Measurements from ENCODE around the gene KPNA3.
A peak's percentile ranks its signal among the peaks of the same experiment; 100 is the strongest.
"Not testable (repeated sequence)": the region's sequence is repeated elsewhere in the genome, so short reads cannot be mapped to it uniquely, and the experiment has no call there.

Gene KPNA3

GRCh38 chr13:49827891-49828290 is 35.4 kb upstream of the KPNA3 start:
- TF ChIP-seq, protein P1, sequence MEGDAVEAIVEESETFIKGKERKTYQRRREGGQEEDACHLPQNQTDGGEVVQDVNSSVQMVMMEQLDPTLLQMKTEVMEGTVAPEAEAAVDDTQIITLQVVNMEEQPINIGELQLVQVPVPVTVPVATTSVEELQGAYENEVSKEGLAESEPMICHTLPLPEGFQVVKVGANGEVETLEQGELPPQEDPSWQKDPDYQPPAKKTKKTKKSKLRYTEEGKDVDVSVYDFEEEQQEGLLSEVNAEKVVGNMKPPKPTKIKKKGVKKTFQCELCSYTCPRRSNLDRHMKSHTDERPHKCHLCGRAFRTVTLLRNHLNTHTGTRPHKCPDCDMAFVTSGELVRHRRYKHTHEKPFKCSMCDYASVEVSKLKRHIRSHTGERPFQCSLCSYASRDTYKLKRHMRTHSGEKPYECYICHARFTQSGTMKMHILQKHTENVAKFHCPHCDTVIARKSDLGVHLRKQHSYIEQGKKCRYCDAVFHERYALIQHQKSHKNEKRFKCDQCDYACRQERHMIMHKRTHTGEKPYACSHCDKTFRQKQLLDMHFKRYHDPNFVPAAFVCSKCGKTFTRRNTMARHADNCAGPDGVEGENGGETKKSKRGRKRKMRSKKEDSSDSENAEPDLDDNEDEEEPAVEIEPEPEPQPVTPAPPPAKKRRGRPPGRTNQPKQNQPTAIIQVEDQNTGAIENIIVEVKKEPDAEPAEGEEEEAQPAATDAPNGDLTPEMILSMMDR (IDR thresholded peaks at IDR 0.05; ENCODE audit: insufficient read depth, low read length, poor library complexity, severe bottlenecking), result no peak
- Histone ChIP-seq H3K36me3 (ENCODE audit: control insufficient read depth, insufficient read depth, low read length) (no peaks in the 10 kb centered on the region), H3K4me3 (replicated peaks; ENCODE audit: low read depth, low read length) (no peak overlapping the region), H3K27me3 (replicated peaks; ENCODE audit: control insufficient read depth, insufficient read depth, low read length) (no peaks in the 10 kb centered on the region; the same call in 1 of the 2 replicates)
- DNase-seq (ENCODE audit: extremely low read depth, insufficient read length), result no peak

DNA sequence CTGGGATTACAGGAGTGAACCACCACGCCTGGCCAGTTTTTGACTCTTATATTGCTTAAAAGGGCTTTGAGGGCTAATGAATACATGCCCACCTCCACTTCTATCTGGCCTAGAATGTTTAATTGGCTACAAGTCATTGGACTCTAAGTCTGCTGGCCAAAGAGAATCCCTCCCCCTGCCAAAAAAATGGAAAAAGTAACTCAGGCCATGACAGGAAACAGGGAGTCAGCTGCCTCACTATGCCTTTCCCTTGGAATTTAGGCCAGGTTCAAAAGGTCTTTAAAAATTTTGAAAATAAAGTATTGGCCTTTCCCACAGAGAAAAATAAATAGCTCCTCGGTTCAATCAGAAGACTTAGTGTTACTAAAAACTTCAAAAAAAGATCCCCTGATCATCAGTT is 34.9 kb upstream of the KPNA3 start:
- TF ChIP-seq, protein P1 (IDR thresholded peaks at IDR 0.05; ENCODE audit: insufficient read depth, low read length, poor library complexity, severe bottlenecking), result no peak
- Histone ChIP-seq H3K4me3 (replicated peaks; ENCODE audit: low read depth, low read length) (no peak overlapping the region), H3K36me3 (ENCODE audit: control insufficient read depth, insufficient read depth, low read length) (no peaks in the 10 kb centered on the region), H3K27me3 (replicated peaks; ENCODE audit: control insufficient read depth, insufficient read depth, low read length) (no peaks in the 10 kb centered on the region; the same call in 1 of the 2 replicates)
- DNase-seq (ENCODE audit: extremely low read depth, insufficient read length), result no peak

DNA sequence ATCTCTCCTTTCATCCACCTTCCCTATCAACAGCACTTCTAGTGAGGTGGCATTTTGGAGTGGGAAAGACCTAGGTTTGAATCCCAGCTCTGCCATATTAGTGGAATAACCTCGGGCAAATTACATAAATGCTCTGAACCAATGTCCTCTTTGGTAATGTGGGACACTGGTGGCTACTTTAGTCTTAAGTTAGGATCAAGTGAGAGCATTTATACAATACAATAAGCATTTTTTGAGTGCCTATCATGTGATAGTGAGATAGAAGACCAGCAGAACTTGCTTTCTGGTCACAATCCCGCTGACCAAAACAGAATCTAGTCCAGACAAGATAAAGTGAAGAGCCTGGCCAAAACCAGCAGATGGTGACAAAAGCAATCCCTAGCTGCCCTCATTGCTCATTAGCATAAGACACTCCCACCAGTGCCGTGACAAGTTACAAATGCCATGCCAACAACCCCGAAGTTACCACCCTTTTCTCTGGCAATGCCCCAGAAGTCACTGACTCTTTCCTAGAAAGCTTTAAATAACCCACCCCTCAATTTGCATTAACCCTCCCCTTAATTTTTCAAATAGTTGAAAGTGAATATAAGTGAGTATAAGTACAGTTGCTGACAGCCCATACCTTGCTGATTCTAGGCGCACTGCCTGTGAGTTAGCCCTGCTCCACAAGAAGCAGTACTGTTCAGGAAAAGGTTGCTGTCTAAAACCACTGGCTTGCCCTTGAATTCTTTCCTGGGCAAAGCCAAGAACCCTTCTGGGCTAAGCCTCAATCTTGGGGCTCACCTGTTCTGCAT is 28.9 kb upstream of the KPNA3 start:
- Histone ChIP-seq H3K36me3 (ENCODE audit: control insufficient read depth, insufficient read depth, low read length) (no peaks in the 10 kb centered on the region), H3K4me3 (replicated peaks; ENCODE audit: low read depth, low read length) (no peak overlapping the region), H3K27me3 (replicated peaks; ENCODE audit: control insufficient read depth, insufficient read depth, low read length) (no peaks in the 10 kb centered on the region; the same call in 1 of the 2 replicates)
- TF ChIP-seq, protein P1 (IDR thresholded peaks at IDR 0.05; ENCODE audit: insufficient read depth, low read length, poor library complexity, severe bottlenecking), result peak; percentile 26
- no peak for DNase-seq (ENCODE audit: extremely low read depth, insufficient read length)

- no peak for DNase-seq (ENCODE audit: extremely low read depth, insufficient read length)
- Histone ChIP-seq H3K4me3 (replicated peaks; ENCODE audit: low read depth, low read length) (no peak overlapping the region), H3K36me3 (ENCODE audit: control insufficient read depth, insufficient read depth, low read length) (no peaks in the 10 kb centered on the region), H3K27me3 (replicated peaks; ENCODE audit: control insufficient read depth, insufficient read depth, low read length) (no peaks in the 10 kb centered on the region; the same call in 1 of the 2 replicates)
- TF ChIP-seq, protein P1 (IDR thresholded peaks at IDR 0.05; ENCODE audit: insufficient read depth, low read length, poor library complexity, severe bottlenecking), result no peak
Observed at GRCh38 chr13:49820591-49821215, 28.2 kb upstream of the KPNA3 start.

DNA sequence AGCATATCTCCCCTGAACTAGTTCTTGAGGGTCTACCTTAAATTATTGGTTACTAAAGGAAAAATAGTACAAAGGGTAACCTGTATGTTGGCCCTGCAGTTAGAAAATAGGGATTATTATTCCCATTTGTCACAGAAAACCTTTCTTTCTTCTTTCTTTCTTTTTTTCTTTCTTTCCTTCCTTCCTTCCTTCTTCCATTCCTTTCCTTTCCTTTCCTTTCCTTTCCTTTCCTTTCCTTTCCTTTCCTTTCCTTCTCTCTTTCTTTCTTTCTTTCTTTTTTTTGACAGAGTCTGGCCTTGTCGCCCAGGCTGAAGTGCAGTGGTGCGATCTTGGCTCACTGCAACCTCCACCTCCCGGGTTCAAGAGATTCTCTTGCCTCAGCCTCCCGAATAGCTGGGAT is 23.6 kb upstream of the KPNA3 start:
- not testable (repeated sequence) for H3K27me3 ChIP-seq (replicated peaks; ENCODE audit: control insufficient read depth, insufficient read depth, low read length); DNase-seq (ENCODE audit: extremely low read depth, insufficient read length); H3K36me3 ChIP-seq (ENCODE audit: control insufficient read depth, insufficient read depth, low read length); H3K4me3 ChIP-seq (replicated peaks; ENCODE audit: low read depth, low read length)

DNA sequence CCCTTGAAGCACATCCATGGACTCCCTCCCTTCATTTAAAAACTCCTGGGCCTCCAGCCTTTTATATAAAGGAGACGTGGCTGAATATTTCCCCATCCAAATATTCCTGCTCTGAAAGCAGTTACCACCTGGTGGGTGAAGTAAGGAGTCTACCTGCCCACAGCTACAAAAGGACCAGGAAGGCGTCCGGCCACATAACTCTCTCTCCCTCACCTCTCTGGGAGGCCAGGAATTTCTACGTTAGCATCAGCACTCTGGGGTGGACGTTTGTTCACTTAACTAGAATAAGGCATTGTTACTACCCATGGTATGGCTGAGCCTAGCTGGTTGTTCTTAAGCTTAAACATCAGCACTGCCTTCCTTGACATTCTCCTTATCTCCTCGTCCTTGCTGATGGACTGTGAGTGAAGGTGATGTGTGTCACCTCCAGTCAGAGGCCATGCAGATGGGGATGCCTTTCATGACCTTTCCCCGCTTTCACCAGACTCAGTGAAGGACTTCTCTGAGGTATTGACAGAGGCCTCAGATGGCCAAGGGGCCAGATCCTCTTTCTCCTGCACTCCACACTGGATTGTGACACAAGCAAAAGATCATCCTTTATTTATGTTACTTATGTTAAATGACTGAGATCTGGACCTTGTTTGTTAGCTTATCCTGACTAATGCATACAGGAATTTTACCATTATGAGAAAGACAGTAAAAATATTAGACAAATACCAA is 22.2 kb upstream of the KPNA3 start:
- no peak for DNase-seq (ENCODE audit: extremely low read depth, insufficient read length)
- no peaks in the 10 kb centered on the region for H3K27me3 ChIP-seq (replicated peaks; ENCODE audit: control insufficient read depth, insufficient read depth, low read length)

More for the DNA sequence above, 22.2 kb upstream of the KPNA3 start:
- TF ChIP-seq, protein P1 (IDR thresholded peaks at IDR 0.05; ENCODE audit: insufficient read depth, low read length, poor library complexity, severe bottlenecking), result no peak
- H3K4me3 ChIP-seq (replicated peaks; ENCODE audit: low read depth, low read length), result no peak overlapping the region
- no peaks in the 10 kb centered on the region for H3K36me3 ChIP-seq (ENCODE audit: control insufficient read depth, insufficient read depth, low read length)
